Measurements from ENCODE around the gene ZNF599. TPM values are rescaled to one million over a fixed set of nuclear protein-coding genes. Genes with fewer than 3 reads are reported as not detected.
"Not testable (repeated sequence)": the region's sequence is repeated elsewhere in the genome, so short reads cannot be mapped to it uniquely, and the experiment has no call there.

Gene ZNF599
- total RNA-seq, 1 donor from 2014 or later, result 5.9 TPM

GRCh38 chr19:34804115-34804514 is 31.1 kb upstream of the ZNF599 start:
- ATAC-seq (no peak), DNase-seq (no peak)
- no peaks in the 10 kb centered on the region for H3K36me3 ChIP-seq
- no peaks in the 10 kb centered on the region for H3K4me1 ChIP-seq
- no peak overlapping the region for H3K27ac ChIP-seq
- H3K4me3 ChIP-seq, result no peak overlapping the region
- intact Hi-C loops (cut with DNase I), result no loop called here
- TF ChIP-seq, protein P1, sequence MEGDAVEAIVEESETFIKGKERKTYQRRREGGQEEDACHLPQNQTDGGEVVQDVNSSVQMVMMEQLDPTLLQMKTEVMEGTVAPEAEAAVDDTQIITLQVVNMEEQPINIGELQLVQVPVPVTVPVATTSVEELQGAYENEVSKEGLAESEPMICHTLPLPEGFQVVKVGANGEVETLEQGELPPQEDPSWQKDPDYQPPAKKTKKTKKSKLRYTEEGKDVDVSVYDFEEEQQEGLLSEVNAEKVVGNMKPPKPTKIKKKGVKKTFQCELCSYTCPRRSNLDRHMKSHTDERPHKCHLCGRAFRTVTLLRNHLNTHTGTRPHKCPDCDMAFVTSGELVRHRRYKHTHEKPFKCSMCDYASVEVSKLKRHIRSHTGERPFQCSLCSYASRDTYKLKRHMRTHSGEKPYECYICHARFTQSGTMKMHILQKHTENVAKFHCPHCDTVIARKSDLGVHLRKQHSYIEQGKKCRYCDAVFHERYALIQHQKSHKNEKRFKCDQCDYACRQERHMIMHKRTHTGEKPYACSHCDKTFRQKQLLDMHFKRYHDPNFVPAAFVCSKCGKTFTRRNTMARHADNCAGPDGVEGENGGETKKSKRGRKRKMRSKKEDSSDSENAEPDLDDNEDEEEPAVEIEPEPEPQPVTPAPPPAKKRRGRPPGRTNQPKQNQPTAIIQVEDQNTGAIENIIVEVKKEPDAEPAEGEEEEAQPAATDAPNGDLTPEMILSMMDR (IDR thresholded peaks at IDR 0.05), result no peak
- H3K27me3 ChIP-seq (ENCODE audit: low read depth), result no peaks in the 10 kb centered on the region
- H3K9me3 ChIP-seq, result peaks cover 5% of the 10 kb centered on the region

GRCh38 chr19:34796953-34797352 is 23.9 kb upstream of the ZNF599 start:
- H3K36me3 ChIP-seq; DNase-seq; H3K4me3 ChIP-seq; ATAC-seq; H3K27me3 ChIP-seq (ENCODE audit: low read depth); H3K27ac ChIP-seq; H3K9me3 ChIP-seq; intact Hi-C loops (cut with DNase I); H3K4me1 ChIP-seq: not testable (repeated sequence)

DNA sequence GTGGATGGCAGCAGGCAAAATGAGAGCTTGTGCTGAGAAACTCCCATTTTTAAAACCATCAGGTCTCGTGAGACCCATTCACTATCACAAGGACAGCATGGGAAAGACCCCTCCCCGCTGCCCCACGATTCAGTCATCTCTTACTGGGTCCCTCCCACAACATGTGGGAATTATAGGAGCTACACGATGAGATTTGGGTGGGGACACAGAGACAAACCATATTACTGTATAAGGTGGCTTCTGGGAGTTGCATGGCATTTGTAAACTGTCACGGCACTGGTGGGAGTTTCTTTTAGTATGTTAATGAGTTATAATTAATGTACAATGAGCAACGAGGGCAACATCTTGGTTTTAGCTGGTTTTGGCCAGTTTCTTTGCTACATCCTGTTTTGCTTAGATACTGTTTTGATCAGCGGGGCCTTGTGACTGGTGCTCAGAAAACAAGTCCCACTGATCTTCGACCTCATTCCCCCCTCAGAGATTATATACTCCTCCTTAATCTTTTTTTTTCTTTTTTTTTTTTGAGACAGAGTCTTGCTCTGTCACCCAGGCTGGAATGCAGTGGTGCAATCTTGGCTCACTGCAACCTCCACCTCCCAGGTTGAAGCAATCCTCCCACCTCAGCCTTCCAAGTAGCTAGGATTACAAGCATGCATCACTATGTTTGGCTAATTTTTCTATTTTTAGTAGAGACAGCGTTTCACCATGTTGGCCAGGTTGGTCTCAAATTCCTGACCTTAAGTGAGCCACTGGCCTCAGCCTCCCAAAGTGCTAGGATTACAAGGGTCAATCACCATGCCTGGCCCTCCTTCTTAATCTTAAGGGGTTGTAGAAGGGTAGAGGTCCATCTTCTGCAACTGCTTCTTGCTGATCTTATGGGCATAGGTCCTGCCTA is 21.3 kb upstream of the ZNF599 start:
- TF ChIP-seq, protein P1 (IDR thresholded peaks at IDR 0.05), result no peak
- Histone ChIP-seq H3K4me3 (no peak overlapping the region), H3K27ac (no peak overlapping the region), H3K9me3 (no peaks in the 10 kb centered on the region), H3K4me1 (no peaks in the 10 kb centered on the region), H3K36me3 (no peaks in the 10 kb centered on the region), H3K27me3 (ENCODE audit: low read depth) (no peaks in the 10 kb centered on the region)
- intact Hi-C loops (cut with DNase I), result no loop called here
- ATAC-seq (no peak), DNase-seq (no peak)

GRCh38 chr19:34793565-34793964 is 20.6 kb upstream of the ZNF599 start:
- Histone ChIP-seq H3K27me3 (ENCODE audit: low read depth) (no peaks in the 10 kb centered on the region), H3K27ac (no peak overlapping the region), H3K4me3 (no peak overlapping the region), H3K9me3 (no peaks in the 10 kb centered on the region), H3K4me1 (no peaks in the 10 kb centered on the region), H3K36me3 (no peaks in the 10 kb centered on the region)
- TF ChIP-seq, protein P1 (IDR thresholded peaks at IDR 0.05), result no peak
- intact Hi-C loops (cut with DNase I), result no loop called here
- ATAC-seq, result no peak
- DNase-seq, result no peak

DNA sequence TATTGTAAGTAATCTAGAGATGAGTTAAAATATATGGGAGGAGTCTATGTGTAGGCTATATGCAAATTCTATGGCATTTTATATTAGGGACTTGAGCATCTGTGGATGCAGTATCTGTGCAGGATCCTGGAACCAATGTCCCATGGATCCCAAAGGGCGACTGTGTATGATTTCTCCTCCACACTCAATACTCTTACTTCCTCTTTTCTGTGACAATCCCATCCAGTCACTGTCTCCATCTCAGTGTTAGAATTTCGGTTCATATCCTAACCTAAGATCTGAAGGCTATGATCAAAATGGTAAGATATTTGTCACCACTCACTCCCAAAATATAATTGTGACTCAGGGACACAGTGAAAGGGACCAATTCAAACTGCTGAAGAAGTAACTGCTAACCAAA is 15.1 kb upstream of the ZNF599 start:
- H3K9me3 ChIP-seq, result no peaks in the 10 kb centered on the region
- TF ChIP-seq, protein P1 (IDR thresholded peaks at IDR 0.05), result no peak
- H3K27me3 ChIP-seq (ENCODE audit: low read depth), result no peaks in the 10 kb centered on the region
- DNase-seq, result no peak
- intact Hi-C loops (cut with DNase I), result no loop called here
- no peaks in the 10 kb centered on the region for H3K4me1 ChIP-seq
- no peak overlapping the region for H3K27ac ChIP-seq
- H3K4me3 ChIP-seq, result no peak overlapping the region
- H3K36me3 ChIP-seq, result no peaks in the 10 kb centered on the region
- no peak for ATAC-seq

DNA sequence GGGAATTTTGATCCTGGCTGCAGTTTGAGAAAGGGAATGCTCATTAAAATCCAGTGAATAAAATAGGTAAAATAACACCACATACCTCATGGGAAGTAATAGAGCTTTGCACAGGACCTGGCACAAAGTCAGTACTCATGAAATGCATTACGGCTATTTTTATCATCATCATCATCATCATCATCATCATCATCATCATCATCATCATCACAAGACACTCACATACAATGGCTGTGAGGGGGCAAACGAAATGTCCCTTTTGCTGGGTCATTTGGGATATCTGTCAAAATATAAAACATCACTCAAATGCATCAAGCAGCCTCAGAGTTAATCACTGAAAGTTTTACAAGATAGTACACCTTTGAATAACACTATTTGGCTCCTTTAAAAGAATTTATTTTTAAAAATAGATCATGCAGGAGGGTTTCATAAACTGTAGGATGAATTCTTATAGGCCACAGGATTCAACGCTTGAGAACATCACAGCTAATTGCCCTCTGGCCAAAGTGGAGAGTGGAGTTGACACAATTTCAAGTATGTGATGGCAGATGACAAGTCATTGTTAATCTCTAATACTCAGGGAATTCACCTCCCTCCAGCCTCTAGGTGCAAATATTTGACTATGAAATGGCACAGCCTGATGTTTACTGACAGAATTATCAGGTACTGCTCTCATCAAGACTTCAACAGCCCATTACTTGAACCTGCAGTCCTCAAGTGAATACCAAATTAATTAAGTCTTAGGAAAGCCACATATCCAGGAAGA is 14.2 kb upstream of the ZNF599 start:
- TF ChIP-seq, protein P1 (IDR thresholded peaks at IDR 0.05), result no peak
- Histone ChIP-seq H3K36me3 (no peaks in the 10 kb centered on the region), H3K27me3 (ENCODE audit: low read depth) (no peaks in the 10 kb centered on the region), H3K9me3 (no peaks in the 10 kb centered on the region), H3K4me3 (no peak overlapping the region), H3K27ac (no peak overlapping the region), H3K4me1 (no peaks in the 10 kb centered on the region)
- ATAC-seq (no peak), DNase-seq (no peak)
- intact Hi-C loops (cut with DNase I), result no loop called here
